NCI-H1105 (cell line): ENCODE data around the gene KIF6.
A peak's percentile ranks its signal among the peaks of the same experiment; 100 is the strongest.

Experiments
- DNase-seq: peaks from one replicate; lab custom pipeline; 2025; lab: John Stamatoyannopoulos, UW

The KIF6 gene

GRCh38 chr6:39657355-39658135, 67.7 kb downstream of the KIF6 start:
- DNase-seq = no peak

GRCh38 chr6:39654121-39654520, 71.1 kb downstream of the KIF6 start:
- no peak for DNase-seq

GRCh38 chr6:39653612-39654011, 71.6 kb downstream of the KIF6 start:
- DNase-seq = no peak

- DNase-seq = no peak
These were observed 75.2 kb downstream of the KIF6 start for GRCh38 chr6:39649996-39650395.

GRCh38 chr6:39646751-39647420, 78.3 kb downstream of the KIF6 start:
- DNase-seq = no peak

- DNase-seq = no peak
These were observed 82.9 kb downstream of the KIF6 start for GRCh38 chr6:39642270-39642669.

- DNase-seq = no peak
These were observed 86.9 kb downstream of the KIF6 start for GRCh38 chr6:39638126-39638822.

- no peak for DNase-seq
These were observed 90.4 kb downstream of the KIF6 start for GRCh38 chr6:39634646-39635341.

GRCh38 chr6:39625209-39625608, 100.0 kb downstream of the KIF6 start:
- no peak for DNase-seq

- DNase-seq = no peak
These were observed 101.5 kb downstream of the KIF6 start for GRCh38 chr6:39623750-39624149.

- no peak for DNase-seq
These were observed 107.7 kb downstream of the KIF6 start for GRCh38 chr6:39617520-39617919.

- DNase-seq = no peak
These were observed 108.2 kb downstream of the KIF6 start for GRCh38 chr6:39617026-39617425.

- DNase-seq = no peak
These were observed 109.6 kb downstream of the KIF6 start for GRCh38 chr6:39615622-39616021.

- no peak for DNase-seq
These were observed 110.7 kb downstream of the KIF6 start for GRCh38 chr6:39614393-39614950.

GRCh38 chr6:39610221-39610620, 115.0 kb downstream of the KIF6 start:
- DNase-seq = no peak

GRCh38 chr6:39608652-39609345, 116.4 kb downstream of the KIF6 start:
- DNase-seq = no peak

- peak; percentile 37 for DNase-seq
These were observed 122.3 kb downstream of the KIF6 start for GRCh38 chr6:39602601-39603519.

- DNase-seq = no peak
These were observed 125.2 kb downstream of the KIF6 start for GRCh38 chr6:39599973-39600372.

GRCh38 chr6:39599341-39599740, 125.9 kb downstream of the KIF6 start:
- no peak for DNase-seq

- no peak for DNase-seq
These were observed 130.9 kb downstream of the KIF6 start for GRCh38 chr6:39594285-39594684.
